Activated CD4-positive, alpha-beta T cell treated with anti-CD3 and anti-CD28 coated beads for 36 hours (primary cell): ENCODE data around the gene EFCAB14. TPM values are rescaled to one million over a fixed set of nuclear protein-coding genes. Genes with fewer than 3 reads are reported as not detected.

Experiments used
- ATAC-seq: fragments of 200-7000 bp; cut with Tn5 transposase; one replicate; pipeline ENCODE4 v1.10.0; 2021; ENCODE audit warnings: mild to moderate bottlenecking, moderate library complexity
- CTCF ChIA-PET: fragments of 350-600 bp; sonication (Branson Sonifier 250); formaldehyde crosslinking; loops from one replicate; lab custom pipeline; 2021; ENCODE audit warnings: antibody characterized with exemption; lab: Charles Lee
- POLR2A ChIA-PET: fragments of 350-600 bp; sonication (Branson Sonifier 250); formaldehyde crosslinking; loops from one replicate; lab custom pipeline; 2021; ENCODE audit warnings: antibody characterized with exemption, inconsistent platforms; lab: Charles Lee
- DNase-seq: peaks from one replicate; pipeline ENCODE4 v3.0.0-alpha.2; 2020
- H3K27ac Mint-ChIP-seq: one replicate; pipeline ENCODE4 v1.8.0; 2021; ENCODE audit warnings: mixed read lengths
- H3K27me3 Mint-ChIP-seq: one replicate; pipeline ENCODE4 v1.8.0; 2021; ENCODE audit warnings: mixed read lengths
- H3K36me3 Mint-ChIP-seq: one replicate; pipeline ENCODE4 v1.8.0; 2021; ENCODE audit warnings: low read depth, mixed read lengths
- H3K4me1 Mint-ChIP-seq: one replicate; pipeline ENCODE4 v1.8.0; 2021; ENCODE audit warnings: mixed read lengths
- H3K4me3 Mint-ChIP-seq: one replicate; pipeline ENCODE4 v1.8.0; 2021; ENCODE audit warnings: mild to moderate bottlenecking, moderate library complexity, mixed read lengths
- H3K9me3 Mint-ChIP-seq: one replicate; pipeline ENCODE4 v1.8.0; 2021; ENCODE audit warnings: low read depth, mixed read lengths
- intact Hi-C, 2 experiments: fragments of 100-400 bp; cut with DNase I in 1 of 2; cut with micrococcal nuclease in 1 of 2; formaldehyde crosslinking; loops; one replicate each; pipeline versions ENCODE4 v1.14.2 to v1.15.1; 2022 to 2024; cut with DNase I, micrococcal nuclease
- total RNA-seq, 2 experiments: library from RNA; stranded (reverse); gene quantifications; one replicate each; pipeline ENCODE4 v1.2.3, GENCODE V29; 2021

Gene EFCAB14
- total RNA-seq, 2 experiments from 2014 or later = 37.8 to 54.3 TPM

DNA sequence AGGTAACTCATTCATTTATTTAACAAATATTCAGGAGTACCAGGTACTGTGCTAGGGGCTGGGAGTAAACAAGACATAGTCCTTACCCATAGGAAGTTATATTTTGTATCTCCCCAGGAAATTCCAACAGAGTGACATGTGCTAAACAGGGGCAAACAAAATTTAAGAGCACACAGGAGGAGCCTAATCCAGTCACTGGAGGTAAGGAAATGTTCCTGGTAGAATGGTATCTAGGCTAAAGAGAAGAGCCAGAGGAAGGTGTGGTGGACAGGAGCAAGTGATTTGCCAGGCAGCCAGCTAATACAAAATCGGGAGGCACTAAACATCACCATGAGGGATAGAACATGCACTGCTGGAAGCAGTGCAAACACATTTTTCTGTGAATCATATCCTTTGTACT lies 36.9 kb downstream of the EFCAB14 start:
- Mint-ChIP-seq H3K27me3 (no peaks in the 10 kb centered on the region), H3K27ac (no peak overlapping the region), H3K4me1 (peaks cover 9% of the 10 kb centered on the region), H3K4me3 (no peak overlapping the region), H3K9me3 (no peaks in the 10 kb centered on the region), H3K36me3 (peaks cover 57% of the 10 kb centered on the region)
- no peak for DNase-seq
- intact Hi-C loops = no loop called here
- ATAC-seq = no peak
- ChIA-PET POLR2A (no interaction called here), CTCF (interaction anchor here (0.7 to 1.7 kb wide), 2 partner anchors 14 to 18 kb away, joined by 3 to 4 read pairs; partner anchors contain the start of gene ATPAF1)

- H3K27me3 Mint-ChIP-seq = no peaks in the 10 kb centered on the region
- no peaks in the 10 kb centered on the region for H3K9me3 Mint-ChIP-seq
These were observed 37.4 kb downstream of the EFCAB14 start for GRCh38 chr1:46681333-46682034.

GRCh38 chr1:46679789-46680573 lies 38.9 kb downstream of the EFCAB14 start:
- Mint-ChIP-seq H3K4me3 (no peak overlapping the region), H3K4me1 (peaks cover 29% of the 10 kb centered on the region), H3K36me3 (peaks cover 53% of the 10 kb centered on the region), H3K27me3 (no peaks in the 10 kb centered on the region), H3K9me3 (no peaks in the 10 kb centered on the region), H3K27ac (no peak overlapping the region)
- POLR2A ChIA-PET = no interaction called here
- ATAC-seq = no peak
- DNase-seq = no peak
- intact Hi-C loops = no loop called here
- CTCF ChIA-PET = no interaction called here

More at GRCh38 chr1:46681333-46682034, 37.4 kb downstream of the EFCAB14 start:
- ATAC-seq (no peak), DNase-seq (no peak)
- ChIA-PET CTCF (interaction anchor here (0.6 to 1.7 kb wide), 3 partner anchors 14 to 234 kb away, joined by 3 to 4 read pairs (median 3); partner anchors contain the start of gene ATPAF1), POLR2A (no interaction called here)
- H3K4me1 Mint-ChIP-seq = peaks cover 15% of the 10 kb centered on the region
- intact Hi-C loops = no loop called here
- H3K36me3 Mint-ChIP-seq = peaks cover 56% of the 10 kb centered on the region
- H3K27ac Mint-ChIP-seq = no peak overlapping the region
- H3K4me3 Mint-ChIP-seq = no peak overlapping the region

GRCh38 chr1:46677339-46677738 lies 41.6 kb downstream of the EFCAB14 start:
- POLR2A ChIA-PET = no interaction called here
- DNase-seq (no peak), ATAC-seq (no peak)
- H3K9me3 Mint-ChIP-seq = no peaks in the 10 kb centered on the region
- intact Hi-C loops = no loop called here
- H3K27ac Mint-ChIP-seq = peak overlapping the region; percentile 94
- no peak overlapping the region for H3K4me3 Mint-ChIP-seq
- H3K27me3 Mint-ChIP-seq = no peaks in the 10 kb centered on the region
- CTCF ChIA-PET = interaction anchor here (0.8 to 2.6 kb wide), 5 partner anchors 9 to 142 kb away, joined by 3 to 12 read pairs (median 4); partner anchors contain the start of gene ATPAF1
- peaks cover 44% of the 10 kb centered on the region for H3K36me3 Mint-ChIP-seq
- H3K4me1 Mint-ChIP-seq = peaks cover 31% of the 10 kb centered on the region

GRCh38 chr1:46676531-46676930 lies 42.4 kb downstream of the EFCAB14 start:
- intact Hi-C loops = no loop called here

GRCh38 chr1:46675549-46676314 lies 43.2 kb downstream of the EFCAB14 start:
- DNase-seq (no peak), ATAC-seq (peak; percentile 76)
- no peaks in the 10 kb centered on the region for H3K9me3 Mint-ChIP-seq
- peak overlapping the region; percentile 94 for H3K27ac Mint-ChIP-seq
- CTCF ChIA-PET = interaction anchor here (0.6 to 1.0 kb wide), 3 partner anchors 17 to 23 kb away, joined by 3 to 4 read pairs (median 3); no protein-coding TSS in a partner anchor
- no peaks in the 10 kb centered on the region for H3K27me3 Mint-ChIP-seq
- peaks cover 31% of the 10 kb centered on the region for H3K4me1 Mint-ChIP-seq
- POLR2A ChIA-PET = no interaction called here
- H3K36me3 Mint-ChIP-seq = peaks cover 32% of the 10 kb centered on the region
- H3K4me3 Mint-ChIP-seq = peak overlapping the region; percentile 24
- intact Hi-C loops = no loop called here

More at GRCh38 chr1:46676531-46676930, 42.4 kb downstream of the EFCAB14 start:
- Mint-ChIP-seq H3K4me1 (peaks cover 31% of the 10 kb centered on the region), H3K9me3 (no peaks in the 10 kb centered on the region), H3K4me3 (no peak overlapping the region), H3K27ac (peak overlapping the region; percentile 94), H3K27me3 (no peaks in the 10 kb centered on the region), H3K36me3 (peaks cover 38% of the 10 kb centered on the region)
- DNase-seq (no peak), ATAC-seq (no peak)
- POLR2A ChIA-PET = no interaction called here
- CTCF ChIA-PET = no interaction called here

DNA sequence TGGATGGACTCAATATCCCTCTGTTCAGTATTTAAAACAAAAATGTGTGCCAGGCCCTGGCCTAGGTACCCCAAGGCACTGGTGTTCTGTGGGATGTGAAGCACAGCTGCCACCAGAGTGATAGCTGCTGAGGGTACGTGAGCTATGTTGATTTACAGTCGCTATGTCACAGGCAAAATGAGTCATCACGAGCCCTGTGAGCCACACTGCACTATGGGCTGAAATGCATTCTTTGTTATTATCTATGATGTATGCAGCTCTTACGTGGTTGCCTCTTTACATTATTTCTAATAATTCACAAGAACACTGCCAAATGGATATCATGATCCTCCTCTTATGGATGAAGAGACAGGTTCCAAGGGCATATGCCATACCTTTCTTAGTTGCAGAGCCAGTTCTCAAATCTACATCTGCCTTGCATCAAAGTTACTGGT lies 45.1 kb downstream of the EFCAB14 start:
- ChIA-PET CTCF (no interaction called here), POLR2A (no interaction called here)
- H3K36me3 Mint-ChIP-seq = peaks cover 17% of the 10 kb centered on the region
- peaks cover 31% of the 10 kb centered on the region for H3K4me1 Mint-ChIP-seq
- ATAC-seq (peak; percentile 91), DNase-seq (peak; percentile 59)
- peak overlapping the region; percentile 72 for H3K27ac Mint-ChIP-seq
- H3K4me3 Mint-ChIP-seq = no peak overlapping the region
- no peaks in the 10 kb centered on the region for H3K27me3 Mint-ChIP-seq
- intact Hi-C loops = no loop called here
- H3K9me3 Mint-ChIP-seq = no peaks in the 10 kb centered on the region

- POLR2A ChIA-PET = no interaction called here
- H3K4me1 Mint-ChIP-seq = peaks cover 31% of the 10 kb centered on the region
- no peaks in the 10 kb centered on the region for H3K9me3 Mint-ChIP-seq
- DNase-seq = no peak
- ATAC-seq = no peak
- H3K27ac Mint-ChIP-seq = no peak overlapping the region
- H3K4me3 Mint-ChIP-seq = no peak overlapping the region
- no peaks in the 10 kb centered on the region for H3K27me3 Mint-ChIP-seq
- CTCF ChIA-PET = interaction anchor here (0.6 to 0.7 kb wide), 2 partner anchors 28 to 65 kb away, joined by 3 read pairs; no protein-coding TSS in a partner anchor
- intact Hi-C loops = no loop called here
- H3K36me3 Mint-ChIP-seq = peaks cover 12% of the 10 kb centered on the region
These were observed 46.2 kb downstream of the EFCAB14 start for GRCh38 chr1:46672696-46673095.

DNA sequence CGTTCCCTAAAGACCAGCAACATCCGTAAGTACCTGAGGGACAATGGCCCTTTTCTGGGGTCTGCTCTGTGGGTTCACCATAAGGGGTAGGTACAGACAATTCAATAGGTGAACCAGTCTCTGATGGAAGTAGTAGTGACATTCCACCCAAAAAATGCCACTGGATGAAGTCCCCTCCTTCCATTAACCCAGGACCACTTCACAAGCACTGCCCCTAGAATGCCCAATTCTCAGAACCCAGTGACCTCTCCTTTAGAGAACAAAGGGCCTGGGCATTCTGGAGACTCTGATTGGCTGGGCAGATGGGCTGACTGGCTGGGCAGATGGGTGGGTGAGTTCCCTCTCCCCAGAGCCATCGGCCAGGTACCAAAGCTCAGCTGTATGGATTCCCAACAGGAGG lies 47.4 kb downstream of the EFCAB14 start, which contains the start of gene TEX38:
Gene TEX38, plus strand, starts transcription at position 301 of the 400 bp plus-strand sequence. Its CDS starts 81 bp downstream, at position 382.
- Mint-ChIP-seq H3K4me1 (peaks cover 32% of the 10 kb centered on the region), H3K36me3 (peaks cover 7% of the 10 kb centered on the region), H3K9me3 (no peaks in the 10 kb centered on the region), H3K27ac (no peak within 1 kb of the TSS), H3K4me3 (no peak within 1 kb of the TSS), H3K27me3 (no peaks in the 10 kb centered on the region)
- ChIA-PET CTCF (interaction anchor here (0.6 to 1.1 kb wide), 2 partner anchors 16 to 413 kb away, joined by 3 read pairs; no protein-coding TSS in a partner anchor), POLR2A (no interaction called here)
- no peak for DNase-seq
- intact Hi-C loops = no loop called here
- no peak for ATAC-seq

DNA sequence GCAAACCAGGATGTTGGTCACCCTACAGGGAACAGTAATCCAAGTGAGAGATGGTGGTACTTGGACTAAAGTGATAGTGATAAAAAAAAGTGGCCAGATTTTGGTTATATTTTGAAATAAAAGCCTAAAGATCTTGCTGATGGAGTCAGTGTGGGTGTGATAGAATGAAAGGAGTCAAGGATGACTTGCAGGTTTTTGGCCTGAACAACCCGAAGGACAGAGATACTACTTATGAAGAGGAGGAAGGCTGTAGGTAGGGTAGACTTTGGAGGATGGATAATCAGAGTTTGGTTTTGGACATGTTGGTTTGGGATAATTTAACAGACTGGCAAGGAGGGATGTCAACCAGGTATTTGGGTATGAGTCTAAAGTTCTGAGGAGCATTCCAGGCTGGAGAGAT lies 48.8 kb downstream of the EFCAB14 start:
- no peaks in the 10 kb centered on the region for H3K9me3 Mint-ChIP-seq
- DNase-seq = no peak

More for the DNA sequence above, 48.8 kb downstream of the EFCAB14 start:
- Mint-ChIP-seq H3K4me3 (no peak overlapping the region), H3K27ac (no peak overlapping the region), H3K4me1 (peaks cover 23% of the 10 kb centered on the region), H3K27me3 (no peaks in the 10 kb centered on the region), H3K36me3 (peaks cover 4% of the 10 kb centered on the region)
- ATAC-seq = no peak
- intact Hi-C loops = no loop called here
- ChIA-PET CTCF (no interaction called here), POLR2A (no interaction called here)
